ENCODE measurements around the gene PCDHGA1.
"Not testable (repeated sequence)": the region's sequence is repeated elsewhere in the genome, so short reads cannot be mapped to it uniquely, and the experiment has no call there.

PCDHGA1 gene

GRCh38 chr5:141412854-141413539 lies 82.7 kb downstream of the PCDHGA1 start, which contains the start of gene PCDHGA10:
Gene PCDHGA10, plus strand, starts transcription at chr5:141412987. Its CDS starts 189 bp downstream, at chr5:141413176.
- DNase-seq = no peak

DNA sequence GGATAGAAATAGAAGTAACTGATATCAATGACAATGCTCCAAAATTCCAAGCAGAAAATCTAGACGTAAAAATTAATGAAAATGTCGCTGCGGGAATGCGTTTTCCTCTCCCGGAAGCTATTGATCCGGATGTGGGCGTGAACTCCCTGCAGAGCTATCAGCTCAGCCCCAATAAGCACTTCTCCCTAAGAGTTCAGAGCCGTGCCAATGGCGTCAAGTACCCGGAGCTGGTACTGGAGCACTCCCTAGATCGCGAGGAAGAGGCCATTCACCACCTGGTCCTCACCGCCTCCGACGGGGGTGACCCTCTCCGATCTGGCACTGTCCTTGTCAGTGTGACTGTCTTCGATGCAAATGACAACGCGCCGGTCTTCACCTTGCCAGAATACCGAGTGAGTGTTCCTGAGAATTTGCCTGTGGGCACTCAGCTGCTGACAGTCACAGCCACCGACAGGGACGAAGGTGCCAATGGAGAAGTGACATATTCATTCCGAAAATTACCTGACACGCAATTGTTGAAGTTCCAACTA lies 83.3 kb downstream of the PCDHGA1 start:
- no peak for DNase-seq

DNA sequence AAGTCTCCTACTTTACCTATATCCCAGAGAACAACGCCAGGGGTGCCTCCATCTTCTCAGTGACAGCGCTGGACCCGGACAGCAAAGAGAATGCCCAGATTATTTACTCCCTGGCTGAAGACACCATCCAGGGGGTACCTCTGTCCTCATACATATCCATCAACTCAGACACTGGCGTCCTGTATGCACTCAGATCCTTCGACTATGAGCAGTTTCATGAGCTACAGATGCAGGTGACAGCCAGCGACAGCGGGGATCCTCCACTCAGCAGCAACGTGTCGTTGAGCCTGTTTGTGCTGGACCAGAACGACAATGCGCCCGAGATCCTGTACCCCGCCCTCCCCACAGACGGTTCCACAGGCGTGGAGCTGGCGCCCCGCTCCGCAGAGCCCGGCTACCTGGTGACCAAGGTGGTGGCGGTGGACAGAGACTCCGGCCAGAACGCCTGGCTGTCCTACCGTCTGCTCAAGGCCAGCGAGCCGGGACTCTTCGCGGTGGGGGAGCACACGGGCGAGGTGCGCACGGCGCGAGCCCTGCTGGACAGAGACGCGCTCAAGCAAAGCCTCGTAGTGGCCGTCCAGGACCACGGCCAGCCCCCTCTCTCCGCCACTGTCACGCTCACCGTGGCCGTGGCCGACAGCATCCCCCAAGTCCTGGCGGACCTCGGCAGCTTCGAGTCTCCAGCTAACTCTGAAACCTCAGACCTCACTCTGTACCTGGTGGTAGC lies 84.4 kb downstream of the PCDHGA1 start:
- DNase-seq = not testable (repeated sequence)

DNA sequence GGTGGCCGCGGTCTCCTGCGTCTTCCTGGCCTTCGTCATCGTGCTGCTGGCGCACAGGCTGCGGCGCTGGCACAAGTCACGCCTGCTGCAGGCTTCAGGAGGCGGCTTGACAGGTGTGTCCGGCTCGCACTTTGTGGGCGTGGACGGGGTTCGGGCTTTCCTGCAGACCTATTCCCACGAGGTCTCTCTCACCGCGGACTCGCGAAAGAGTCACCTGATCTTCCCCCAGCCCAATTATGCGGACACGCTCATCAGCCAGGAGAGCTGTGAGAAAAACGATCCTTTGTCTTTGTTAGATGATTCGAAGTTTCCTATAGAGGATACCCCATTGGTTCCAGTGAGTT lies 84.9 kb downstream of the PCDHGA1 start:
- not testable (repeated sequence) for DNase-seq

DNA sequence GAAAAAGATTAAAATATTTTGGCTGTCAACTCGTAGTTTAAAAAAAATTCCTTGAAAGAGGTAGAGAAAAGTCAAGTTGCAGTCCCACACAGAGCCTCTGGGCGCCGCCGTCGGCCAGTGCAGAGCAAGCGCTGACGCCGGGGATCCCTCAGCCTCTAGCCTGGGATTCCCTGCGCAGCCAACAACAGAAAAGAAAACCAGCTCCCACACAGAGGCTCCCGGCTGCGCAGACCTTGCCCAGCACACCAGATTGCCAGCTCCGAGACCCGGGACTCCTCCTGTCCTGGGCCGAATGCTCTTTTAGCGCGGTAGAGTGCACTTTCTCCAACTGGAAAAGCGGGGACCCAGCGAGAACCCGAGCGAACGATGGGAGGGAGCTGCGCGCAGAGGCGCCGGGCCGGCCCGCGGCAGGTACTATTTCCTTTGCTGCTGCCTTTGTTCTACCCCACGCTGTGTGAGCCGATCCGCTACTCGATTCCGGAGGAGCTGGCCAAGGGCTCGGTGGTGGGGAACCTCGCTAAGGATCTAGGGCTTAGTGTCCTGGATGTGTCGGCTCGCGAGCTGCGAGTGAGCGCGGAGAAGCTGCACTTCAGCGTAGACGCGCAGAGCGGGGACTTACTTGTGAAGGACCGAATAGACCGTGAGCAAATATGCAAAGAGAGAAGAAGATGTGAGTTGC lies 87.3 kb downstream of the PCDHGA1 start, which contains the start of gene PCDHGB7:
Gene PCDHGB7 (plus strand): TSS at position 184 of the 679 bp plus-strand sequence. CDS start 183 bp downstream, at position 367.
- not testable (repeated sequence) for DNase-seq

- no peak for DNase-seq
Observed at GRCh38 chr5:141419074-141419880, 89.0 kb downstream of the PCDHGA1 start.

- DNase-seq = no peak
Observed at GRCh38 chr5:141420855-141421488, 90.7 kb downstream of the PCDHGA1 start, which contains the start of gene PCDHGA11. Gene PCDHGA11, plus strand, starts transcription at chr5:141421051. Its CDS starts 177 bp downstream, at chr5:141421228.

DNA sequence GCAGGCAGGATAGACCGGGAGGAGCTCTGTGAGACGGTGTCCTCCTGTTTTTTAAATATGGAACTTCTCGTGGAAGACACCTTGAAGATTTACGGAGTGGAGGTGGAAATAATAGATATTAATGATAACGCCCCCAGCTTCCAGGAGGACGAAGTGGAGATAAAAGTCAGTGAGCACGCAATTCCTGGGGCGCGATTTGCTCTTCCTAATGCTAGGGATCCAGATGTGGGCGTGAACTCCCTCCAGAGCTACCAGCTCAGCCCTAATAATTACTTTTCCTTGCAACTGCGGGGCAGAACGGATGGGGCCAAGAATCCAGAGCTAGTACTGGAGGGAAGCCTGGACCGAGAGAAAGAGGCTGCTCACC lies 91.2 kb downstream of the PCDHGA1 start:
- no peak for DNase-seq

DNA sequence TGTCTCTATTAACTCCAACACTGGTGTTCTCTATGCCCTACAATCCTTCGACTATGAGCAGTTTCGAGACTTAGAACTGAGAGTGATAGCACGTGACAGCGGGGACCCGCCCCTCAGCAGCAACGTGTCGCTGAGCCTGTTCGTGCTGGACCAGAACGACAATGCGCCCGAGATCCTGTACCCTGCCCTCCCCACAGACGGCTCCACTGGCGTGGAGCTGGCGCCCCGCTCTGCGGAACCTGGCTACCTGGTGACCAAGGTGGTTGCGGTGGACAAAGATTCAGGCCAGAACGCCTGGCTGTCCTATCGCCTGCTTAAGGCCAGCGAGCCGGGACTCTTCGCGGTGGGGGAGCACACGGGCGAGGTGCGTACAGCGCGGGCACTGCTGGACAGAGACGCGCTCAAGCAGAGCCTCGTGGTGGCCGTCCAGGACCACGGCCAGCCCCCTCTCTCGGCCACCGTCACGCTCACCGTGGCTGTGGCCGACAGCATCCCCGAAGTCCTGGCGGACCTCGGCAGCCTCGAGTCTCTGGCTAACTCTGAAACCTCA lies 92.5 kb downstream of the PCDHGA1 start:
- DNase-seq = no peak

DNA sequence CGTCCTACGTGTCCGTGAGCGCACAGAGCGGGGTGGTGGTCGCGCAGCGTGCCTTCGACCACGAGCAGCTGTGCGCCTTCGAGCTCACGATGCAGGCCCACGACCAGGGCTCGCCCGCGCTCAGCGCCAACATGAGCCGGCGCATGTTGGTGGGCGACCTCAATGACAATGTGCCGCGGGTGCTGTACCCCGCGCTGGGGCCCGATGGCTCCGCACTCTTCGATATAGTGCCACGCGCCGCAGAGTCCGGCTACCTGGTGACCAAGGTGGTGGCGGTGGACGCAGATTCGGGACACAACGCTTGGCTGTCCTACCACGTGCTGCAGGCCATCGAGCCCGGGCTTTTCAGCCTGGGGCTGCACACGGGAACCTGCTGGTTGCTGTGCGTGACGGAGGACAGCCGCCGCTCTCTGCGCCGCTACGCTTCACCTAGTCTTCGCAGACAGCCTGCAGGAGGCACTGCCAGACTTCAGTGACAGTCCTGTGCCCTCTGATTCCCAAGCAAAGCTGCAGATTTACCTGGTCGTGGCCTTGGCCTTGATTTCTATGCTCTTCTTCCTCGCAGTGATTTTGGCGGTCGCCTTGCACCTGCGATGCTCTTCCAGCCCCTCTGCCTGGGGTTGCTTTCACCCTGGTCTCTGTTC lies 97.6 kb downstream of the PCDHGA1 start:
- DNase-seq = no peak

DNA sequence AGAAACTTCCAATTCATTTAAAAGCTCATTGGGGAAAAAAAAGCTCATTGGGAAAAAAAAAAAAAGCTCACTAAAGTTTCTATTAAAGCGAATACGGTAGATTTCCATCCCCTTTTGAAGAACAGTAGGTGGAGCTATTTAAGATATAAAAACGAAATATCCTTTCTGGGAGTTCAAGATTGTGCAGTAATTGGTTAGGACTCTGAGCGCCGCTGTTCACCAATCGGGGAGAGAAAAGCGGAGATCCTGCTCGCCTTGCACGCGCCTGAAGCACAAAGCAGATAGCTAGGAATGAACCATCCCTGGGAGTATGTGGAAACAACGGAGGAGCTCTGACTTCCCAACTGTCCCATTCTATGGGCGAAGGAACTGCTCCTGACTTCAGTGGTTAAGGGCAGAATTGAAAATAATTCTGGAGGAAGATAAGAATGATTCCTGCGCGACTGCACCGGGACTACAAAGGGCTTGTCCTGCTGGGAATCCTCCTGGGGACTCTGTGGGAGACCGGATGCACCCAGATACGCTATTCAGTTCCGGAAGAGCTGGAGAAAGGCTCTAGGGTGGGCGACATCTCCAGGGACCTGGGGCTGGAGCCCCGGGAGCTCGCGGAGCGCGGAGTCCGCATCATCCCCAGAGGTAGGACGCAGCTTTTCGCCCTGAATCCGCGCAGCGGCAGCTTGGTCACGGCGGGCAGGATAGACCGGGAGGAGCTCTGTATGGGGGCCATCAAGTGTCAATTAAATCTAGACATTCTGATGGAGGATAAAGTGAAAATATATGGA lies 100.2 kb downstream of the PCDHGA1 start, which contains the start of gene PCDHGA12:
Gene PCDHGA12 (plus strand): TSS at position 176 of the 782 bp plus-strand sequence. CDS start 253 bp downstream, at position 429.
- DNase-seq = no peak

- DNase-seq = no peak
Observed at GRCh38 chr5:141431286-141431685, 101.0 kb downstream of the PCDHGA1 start.

DNA sequence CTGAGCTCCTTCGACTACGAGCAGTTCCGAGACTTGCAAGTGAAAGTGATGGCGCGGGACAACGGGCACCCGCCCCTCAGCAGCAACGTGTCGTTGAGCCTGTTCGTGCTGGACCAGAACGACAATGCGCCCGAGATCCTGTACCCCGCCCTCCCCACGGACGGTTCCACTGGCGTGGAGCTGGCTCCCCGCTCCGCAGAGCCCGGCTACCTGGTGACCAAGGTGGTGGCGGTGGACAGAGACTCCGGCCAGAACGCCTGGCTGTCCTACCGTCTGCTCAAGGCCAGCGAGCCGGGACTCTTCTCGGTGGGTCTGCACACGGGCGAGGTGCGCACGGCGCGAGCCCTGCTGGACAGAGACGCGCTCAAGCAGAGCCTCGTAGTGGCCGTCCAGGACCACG lies 102.0 kb downstream of the PCDHGA1 start:
- not testable (repeated sequence) for DNase-seq

- not testable (repeated sequence) for DNase-seq
Observed at GRCh38 chr5:141432726-141433125, 102.4 kb downstream of the PCDHGA1 start.

GRCh38 chr5:141434006-141434405 lies 103.7 kb downstream of the PCDHGA1 start:
- no peak for DNase-seq

DNA sequence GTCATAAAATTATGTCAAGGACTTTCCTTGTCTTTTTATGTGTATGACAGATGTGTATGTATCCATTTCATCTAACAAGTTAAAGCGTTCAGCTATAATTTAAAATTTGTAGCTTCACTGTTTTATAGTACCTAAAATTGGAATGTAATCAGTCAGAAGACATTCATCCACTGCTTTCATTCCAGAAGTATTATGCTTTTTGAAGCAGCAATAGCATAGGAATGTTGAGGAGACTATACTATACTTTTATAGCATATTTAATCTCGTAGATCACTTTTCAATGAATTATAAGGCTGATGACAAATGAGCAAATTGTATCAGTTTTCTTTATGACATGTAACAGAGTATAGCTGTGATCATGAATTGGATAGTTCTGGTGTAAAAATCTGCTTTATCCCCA lies 106.9 kb downstream of the PCDHGA1 start:
- DNase-seq = no peak

DNA sequence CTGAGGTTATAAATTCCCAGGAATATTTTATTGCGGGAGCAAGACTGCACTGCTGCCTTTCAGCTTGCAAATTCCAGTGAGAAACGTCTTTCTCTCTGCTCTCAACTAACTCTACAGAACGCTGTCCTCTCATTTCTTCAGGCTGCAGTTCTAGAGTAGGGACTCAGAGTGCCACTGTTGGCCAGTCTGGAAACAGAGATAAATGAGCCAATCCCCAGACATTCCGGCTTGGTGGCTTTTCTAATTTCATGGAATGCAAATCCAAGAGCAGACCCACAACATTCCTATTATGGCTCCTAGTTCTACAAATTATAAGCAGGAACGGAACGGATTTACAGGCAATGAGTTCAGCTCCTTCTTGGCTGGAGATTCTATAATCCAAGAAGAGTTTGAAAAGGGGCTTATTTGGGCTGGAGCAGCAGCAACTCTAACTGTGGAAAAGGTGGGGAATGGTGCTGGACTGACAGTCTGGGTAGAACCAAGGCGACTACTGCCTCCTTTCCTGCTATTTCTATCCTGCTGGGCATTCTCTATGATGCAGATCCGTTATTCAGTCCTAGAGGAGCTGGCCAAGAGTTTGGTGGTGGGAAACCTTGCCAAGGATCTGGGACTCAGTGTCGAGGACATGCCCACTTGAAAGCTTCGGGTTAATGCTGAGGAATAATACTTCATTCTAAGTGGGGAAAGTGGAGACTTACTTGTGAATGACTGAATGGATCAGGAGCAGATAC lies 109.3 kb downstream of the PCDHGA1 start:
- no peak for DNase-seq

- DNase-seq = no peak
Observed at GRCh38 chr5:141440341-141440740, 110.0 kb downstream of the PCDHGA1 start.

DNA sequence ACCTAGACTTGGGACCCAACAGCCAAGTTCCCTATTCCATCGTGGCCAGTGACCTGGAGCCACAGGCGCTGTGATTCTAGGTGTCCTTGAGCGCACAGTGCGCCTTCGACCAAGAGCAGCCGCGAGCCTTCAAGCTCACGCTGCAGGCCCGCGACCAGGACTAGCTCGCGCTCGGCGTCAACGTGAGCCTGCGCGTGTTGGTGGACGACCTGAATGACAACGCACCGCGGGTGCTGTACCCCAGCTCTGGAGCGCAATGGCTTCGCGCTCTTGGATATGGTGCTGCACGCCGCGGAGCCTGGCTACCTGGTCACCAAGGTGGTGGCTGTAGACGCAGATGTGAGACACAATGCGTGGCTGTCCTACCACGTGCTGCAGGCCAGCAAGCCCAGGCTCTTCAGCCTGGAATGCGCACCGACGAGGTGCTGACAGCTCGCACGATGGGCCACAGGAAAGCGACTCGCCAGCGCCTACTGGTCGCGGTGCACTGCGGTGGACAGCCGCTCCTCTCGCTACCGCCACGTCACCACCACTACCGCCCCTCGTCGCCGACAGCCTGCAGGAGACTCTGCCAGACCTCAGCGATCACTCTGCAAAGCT lies 111.4 kb downstream of the PCDHGA1 start:
- no peak for DNase-seq
